ENCODE measurements around the gene FOXO1.

DNA sequence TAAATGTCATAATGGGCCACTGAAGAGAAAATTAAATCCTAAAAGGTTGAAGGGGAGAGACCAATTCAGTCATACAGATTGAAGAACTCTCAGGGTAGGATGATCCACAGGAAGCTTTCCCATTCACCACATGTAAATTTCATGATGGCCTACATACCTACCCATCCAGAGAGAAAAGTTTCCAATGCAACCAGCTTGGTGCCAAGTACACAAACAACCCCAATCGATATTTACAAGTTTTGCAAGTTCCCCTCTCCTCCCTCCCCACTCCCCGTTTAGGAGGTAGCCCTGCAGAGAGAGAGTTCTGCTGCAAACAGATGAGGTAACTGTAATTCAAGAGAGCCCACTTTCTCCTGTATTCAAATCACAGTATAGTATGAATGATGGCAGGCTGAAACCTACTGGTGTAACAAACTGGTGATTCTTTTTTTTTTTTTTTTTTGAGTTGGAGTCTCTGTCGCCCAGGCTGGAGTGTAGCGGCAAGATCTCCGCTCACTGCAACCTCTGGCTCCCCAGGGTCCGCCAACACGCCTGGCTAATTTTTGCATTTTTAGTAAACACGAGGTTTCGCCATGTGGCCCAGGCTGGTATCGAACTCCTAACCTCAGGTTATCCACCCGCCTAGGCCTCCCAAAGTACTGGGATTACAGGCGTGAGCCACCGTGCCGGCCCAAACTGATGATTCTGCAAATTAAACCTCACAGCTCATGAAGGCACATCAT is 14.4 kb downstream of the FOXO1 start:
- TF ChIP-seq, protein P1, sequence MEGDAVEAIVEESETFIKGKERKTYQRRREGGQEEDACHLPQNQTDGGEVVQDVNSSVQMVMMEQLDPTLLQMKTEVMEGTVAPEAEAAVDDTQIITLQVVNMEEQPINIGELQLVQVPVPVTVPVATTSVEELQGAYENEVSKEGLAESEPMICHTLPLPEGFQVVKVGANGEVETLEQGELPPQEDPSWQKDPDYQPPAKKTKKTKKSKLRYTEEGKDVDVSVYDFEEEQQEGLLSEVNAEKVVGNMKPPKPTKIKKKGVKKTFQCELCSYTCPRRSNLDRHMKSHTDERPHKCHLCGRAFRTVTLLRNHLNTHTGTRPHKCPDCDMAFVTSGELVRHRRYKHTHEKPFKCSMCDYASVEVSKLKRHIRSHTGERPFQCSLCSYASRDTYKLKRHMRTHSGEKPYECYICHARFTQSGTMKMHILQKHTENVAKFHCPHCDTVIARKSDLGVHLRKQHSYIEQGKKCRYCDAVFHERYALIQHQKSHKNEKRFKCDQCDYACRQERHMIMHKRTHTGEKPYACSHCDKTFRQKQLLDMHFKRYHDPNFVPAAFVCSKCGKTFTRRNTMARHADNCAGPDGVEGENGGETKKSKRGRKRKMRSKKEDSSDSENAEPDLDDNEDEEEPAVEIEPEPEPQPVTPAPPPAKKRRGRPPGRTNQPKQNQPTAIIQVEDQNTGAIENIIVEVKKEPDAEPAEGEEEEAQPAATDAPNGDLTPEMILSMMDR (IDR thresholded peaks at IDR 0.05) = no peak
- TF ChIP-seq POLR2A (IDR thresholded peaks at IDR 0.05) (no peak), POLR2AphosphoS5 (IDR thresholded peaks at IDR 0.05) (no peak), EP300 (IDR thresholded peaks at IDR 0.05) (no peak)

Data from sigmoid colon (tissue), 4 donors.